ENCODE data around the gene NRXN2. TPM values are rescaled to one million over a fixed set of nuclear protein-coding genes. Genes with fewer than 3 reads are reported as not detected.
"Not testable (repeated sequence)": the region's sequence is repeated elsewhere in the genome, so short reads cannot be mapped to it uniquely, and the experiment has no call there.

The NRXN2 gene
- total RNA-seq, 2 donors from 2014 or later, result 0.84 to 1.3 TPM

DNA sequence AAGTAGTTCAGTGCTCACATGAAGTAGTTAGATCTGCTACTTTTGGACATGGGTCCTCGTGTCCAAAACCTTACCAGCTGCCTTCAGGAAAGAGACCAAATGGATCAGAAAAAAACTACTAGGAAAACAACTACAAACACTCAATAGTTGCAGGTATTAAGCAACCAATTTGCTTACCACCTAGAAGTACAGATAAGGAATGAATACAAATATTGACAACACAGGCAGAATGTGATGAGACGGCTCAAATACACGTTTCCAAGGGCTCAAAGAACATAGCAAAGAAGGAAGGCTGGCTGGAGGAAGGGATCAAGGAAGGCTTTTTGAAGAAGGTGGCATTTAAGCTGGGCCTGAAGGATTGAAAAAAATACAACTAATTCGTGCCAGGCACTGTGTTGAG lies 41.8 kb downstream of the NRXN2 start:
- Mint-ChIP-seq H3K27ac (no peak overlapping the region), H3K36me3 (no peaks in the 10 kb centered on the region), H3K9me3 (no peaks in the 10 kb centered on the region)
- DNase-seq (ENCODE audit: low spot score in 2 of 2), result no peak
- no peak for ATAC-seq

- Mint-ChIP-seq H3K27ac (no peak overlapping the region), H3K9me3 (no peaks in the 10 kb centered on the region), H3K36me3 (no peaks in the 10 kb centered on the region)
- ATAC-seq (no peak), DNase-seq (ENCODE audit: low spot score in 2 of 2) (no peak)
These were observed 43.2 kb downstream of the NRXN2 start for GRCh38 chr11:64679846-64680245.

DNA sequence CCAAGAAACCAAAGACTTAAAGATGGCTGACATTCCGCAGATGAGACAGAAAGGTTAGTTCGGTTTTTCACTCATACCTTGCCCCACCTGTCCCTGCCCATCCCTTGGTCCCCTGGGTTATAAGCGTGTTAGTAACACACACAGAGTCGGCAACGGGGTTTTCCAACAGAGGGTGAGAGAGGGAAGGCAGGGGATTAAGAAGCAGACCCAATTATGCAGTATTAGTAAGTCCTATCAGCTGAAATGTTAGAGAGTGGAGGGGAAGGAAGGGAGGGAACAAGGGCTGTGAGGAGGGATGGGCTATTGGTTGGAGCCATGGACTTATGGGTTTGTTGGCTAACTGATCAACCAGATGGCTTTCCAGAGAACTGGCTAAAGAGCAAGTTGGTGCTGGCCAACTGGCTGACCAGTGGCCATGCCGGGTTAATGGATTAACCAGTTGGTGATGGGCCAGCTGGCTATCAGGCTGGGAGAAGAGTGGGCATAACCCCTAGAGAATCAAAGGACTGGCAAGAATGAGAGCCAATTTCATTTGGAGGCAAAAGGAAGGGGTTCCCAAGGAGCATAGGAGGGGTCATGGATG lies 45.5 kb downstream of the NRXN2 start:
- H3K9me3 Mint-ChIP-seq, result no peaks in the 10 kb centered on the region
- DNase-seq (ENCODE audit: low spot score in 2 of 2) (no peak), ATAC-seq (no peak)
- no peak overlapping the region for H3K27ac Mint-ChIP-seq
- no peaks in the 10 kb centered on the region for H3K36me3 Mint-ChIP-seq

- no peaks in the 10 kb centered on the region for H3K36me3 Mint-ChIP-seq
- ATAC-seq (no peak), DNase-seq (ENCODE audit: low spot score in 2 of 2) (no peak)
- no peak overlapping the region for H3K27ac Mint-ChIP-seq
- no peaks in the 10 kb centered on the region for H3K9me3 Mint-ChIP-seq
These were observed 46.8 kb downstream of the NRXN2 start for GRCh38 chr11:64676261-64676615.

GRCh38 chr11:64675450-64676260 lies 47.3 kb downstream of the NRXN2 start:
- no peaks in the 10 kb centered on the region for H3K9me3 Mint-ChIP-seq
- peak overlapping the region in 1 of 2 donors; percentile 4 for H3K27ac Mint-ChIP-seq
- DNase-seq (ENCODE audit: low spot score in 2 of 2) (no peak), ATAC-seq (no peak)
- H3K36me3 Mint-ChIP-seq, result no peaks in the 10 kb centered on the region

DNA sequence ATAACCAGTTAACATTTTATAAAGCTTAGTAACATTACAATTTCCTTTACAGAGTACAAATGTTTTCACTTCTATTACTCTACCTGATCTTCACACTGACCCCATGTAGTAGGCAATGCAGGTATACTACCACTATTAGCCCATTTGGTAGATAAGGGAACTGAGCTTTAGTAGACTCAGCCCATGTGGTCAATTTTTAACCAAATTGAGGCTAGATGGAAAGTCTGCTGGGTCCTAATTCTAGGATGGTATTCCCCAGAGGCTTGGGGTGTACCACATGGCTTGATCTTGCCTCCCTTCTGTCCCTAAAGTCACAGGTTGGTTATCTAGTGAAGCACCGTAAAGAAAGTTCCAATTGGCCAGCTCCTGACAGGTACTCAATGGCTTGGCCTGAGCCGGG lies 48.2 kb downstream of the NRXN2 start:
- Mint-ChIP-seq H3K9me3 (no peaks in the 10 kb centered on the region), H3K27ac (no peak overlapping the region), H3K36me3 (no peaks in the 10 kb centered on the region)
- DNase-seq (ENCODE audit: low spot score in 2 of 2) (no peak), ATAC-seq (no peak)

GRCh38 chr11:64673279-64673678 lies 49.7 kb downstream of the NRXN2 start:
- DNase-seq (ENCODE audit: low spot score in 2 of 2) (no peak), ATAC-seq (no peak)
- Mint-ChIP-seq H3K9me3 (no peaks in the 10 kb centered on the region), H3K27ac (no peak overlapping the region), H3K36me3 (no peaks in the 10 kb centered on the region)

DNA sequence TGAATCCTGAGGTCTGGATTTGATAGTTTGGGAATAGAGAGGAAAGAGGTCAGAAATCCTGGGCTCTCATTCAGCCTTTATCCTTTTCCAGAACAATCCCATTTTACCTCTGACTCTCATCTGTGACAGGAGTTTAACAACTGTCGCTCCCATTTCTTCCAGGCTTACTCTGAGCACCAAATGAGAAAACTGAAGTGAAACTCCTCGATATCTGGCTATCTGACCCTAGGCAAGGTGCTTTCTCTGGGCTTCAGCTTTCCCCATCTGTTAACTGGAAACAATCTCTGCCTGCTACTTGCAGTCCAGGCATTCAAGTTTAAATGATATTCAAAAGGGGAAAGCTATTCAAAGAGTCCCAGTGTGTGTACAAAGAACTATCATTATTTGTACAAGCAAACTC lies 50.1 kb downstream of the NRXN2 start:
- DNase-seq (ENCODE audit: low spot score in 2 of 2), result no peak
- Mint-ChIP-seq H3K9me3 (no peaks in the 10 kb centered on the region), H3K27ac (no peak overlapping the region), H3K36me3 (no peaks in the 10 kb centered on the region)
- ATAC-seq, result no peak

GRCh38 chr11:64670975-64671374 lies 52.0 kb downstream of the NRXN2 start:
- Mint-ChIP-seq H3K9me3 (no peaks in the 10 kb centered on the region), H3K36me3 (no peaks in the 10 kb centered on the region), H3K27ac (no peak overlapping the region)
- no peak for ATAC-seq
- no peak for DNase-seq (ENCODE audit: low spot score in 2 of 2)

GRCh38 chr11:64667154-64667745 lies 55.7 kb downstream of the NRXN2 start:
- ATAC-seq (no peak), DNase-seq (ENCODE audit: low spot score in 2 of 2) (no peak)
- Mint-ChIP-seq H3K9me3 (no peaks in the 10 kb centered on the region), H3K36me3 (no peaks in the 10 kb centered on the region), H3K27ac (no peak overlapping the region)

DNA sequence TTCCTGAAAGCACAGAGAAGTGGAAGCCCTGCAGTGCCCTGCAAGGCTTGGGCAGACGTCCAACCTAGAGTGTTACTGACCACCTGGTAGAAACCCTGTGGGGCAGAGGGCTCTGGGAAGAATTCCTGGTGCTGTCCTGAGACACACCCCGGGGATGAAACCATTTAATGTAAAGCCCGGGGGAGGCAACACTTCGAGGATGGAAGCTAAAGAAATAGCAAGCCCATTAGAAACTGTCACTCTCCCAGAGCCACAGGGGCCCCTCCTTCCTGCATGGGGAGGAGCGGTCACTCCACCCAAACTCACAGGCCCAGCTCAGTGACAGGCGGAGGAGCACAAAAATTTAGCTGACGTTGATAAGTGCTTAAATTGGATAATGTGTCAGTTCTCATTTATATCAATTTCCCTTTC lies 57.6 kb downstream of the NRXN2 start:
- DNase-seq (ENCODE audit: low spot score in 2 of 2) (no peak), ATAC-seq (no peak)
- H3K27ac Mint-ChIP-seq, result no peak overlapping the region
- H3K36me3 Mint-ChIP-seq, result no peaks in the 10 kb centered on the region
- H3K9me3 Mint-ChIP-seq, result no peaks in the 10 kb centered on the region

GRCh38 chr11:64664236-64664870 lies 58.6 kb downstream of the NRXN2 start:
- ATAC-seq, result peak in 1 of 2 donors; percentile 60
- not testable (repeated sequence) for H3K27ac Mint-ChIP-seq; DNase-seq (ENCODE audit: low spot score in 2 of 2); H3K9me3 Mint-ChIP-seq; H3K36me3 Mint-ChIP-seq

- Mint-ChIP-seq H3K9me3 (no peaks in the 10 kb centered on the region), H3K36me3 (no peaks in the 10 kb centered on the region), H3K27ac (no peak overlapping the region)
- DNase-seq (ENCODE audit: low spot score in 2 of 2) (no peak), ATAC-seq (no peak)
These were observed 59.3 kb downstream of the NRXN2 start for GRCh38 chr11:64663656-64664055.

GRCh38 chr11:64661614-64662013 lies 61.4 kb downstream of the NRXN2 start:
- DNase-seq (ENCODE audit: low spot score in 2 of 2), result no peak
- no peak for ATAC-seq
- Mint-ChIP-seq H3K27ac (no peak overlapping the region), H3K9me3 (no peaks in the 10 kb centered on the region), H3K36me3 (no peaks in the 10 kb centered on the region)

- Mint-ChIP-seq H3K9me3 (no peaks in the 10 kb centered on the region), H3K36me3 (no peaks in the 10 kb centered on the region), H3K27ac (no peak overlapping the region)
- ATAC-seq (no peak), DNase-seq (ENCODE audit: low spot score in 2 of 2) (no peak)
These were observed 61.9 kb downstream of the NRXN2 start for GRCh38 chr11:64661146-64661545.

GRCh38 chr11:64660706-64661105 lies 62.3 kb downstream of the NRXN2 start:
- no peaks in the 10 kb centered on the region for H3K9me3 Mint-ChIP-seq
- ATAC-seq, result no peak
- no peaks in the 10 kb centered on the region for H3K36me3 Mint-ChIP-seq
- no peak for DNase-seq (ENCODE audit: low spot score in 2 of 2)
- H3K27ac Mint-ChIP-seq, result no peak overlapping the region

DNA sequence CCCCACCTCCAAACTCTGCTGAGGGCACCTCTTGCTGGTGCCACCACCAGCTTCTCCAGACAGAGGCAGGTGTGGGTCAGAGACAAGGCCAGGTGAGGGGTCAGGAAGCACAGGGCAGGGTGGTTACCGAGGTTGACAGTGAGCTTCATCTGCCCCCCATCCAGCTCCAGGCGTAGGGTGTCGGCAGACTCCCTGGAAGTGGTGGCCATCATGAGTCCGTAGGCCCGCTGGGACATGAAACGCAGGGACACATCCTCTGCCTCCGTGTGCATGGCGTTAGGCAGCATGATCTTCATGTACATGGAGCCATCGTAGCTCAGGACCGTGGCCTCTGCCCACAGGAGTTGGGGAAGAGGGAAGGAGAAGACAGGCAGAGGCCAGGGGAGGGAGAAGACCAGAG lies 62.8 kb downstream of the NRXN2 start:
- Mint-ChIP-seq H3K27ac (no peak overlapping the region), H3K36me3 (no peaks in the 10 kb centered on the region), H3K9me3 (no peaks in the 10 kb centered on the region)
- ATAC-seq (no peak), DNase-seq (ENCODE audit: low spot score in 2 of 2) (no peak)
